NCI-H2107 treated with DMSO at 0.1 percent for 48 hours (cell line): ENCODE data around the gene ZC3HAV1L.
"Not testable (repeated sequence)": the region's sequence is repeated elsewhere in the genome, so short reads cannot be mapped to it uniquely, and the experiment has no call there.

Experiments
- DNase-seq: peaks from one replicate; lab custom pipeline; 2025; ENCODE audit not compliant: unreplicated experiment; lab: John Stamatoyannopoulos, UW

ZC3HAV1L gene

GRCh38 chr7:139022286-139022685, 13.6 kb downstream of the ZC3HAV1L start:
- no peak for DNase-seq

GRCh38 chr7:139018910-139019309, 16.9 kb downstream of the ZC3HAV1L start:
- no peak for DNase-seq

GRCh38 chr7:139016931-139017511, 18.8 kb downstream of the ZC3HAV1L start:
- peak; percentile 64 for DNase-seq

- no peak for DNase-seq
Observed at GRCh38 chr7:139011373-139011772, 24.5 kb downstream of the ZC3HAV1L start.

GRCh38 chr7:139004321-139005090, 31.3 kb downstream of the ZC3HAV1L start:
- DNase-seq = no peak

- no peak for DNase-seq
Observed at GRCh38 chr7:138999414-138999813, 36.4 kb downstream of the ZC3HAV1L start.

GRCh38 chr7:138992052-138992531, 43.8 kb downstream of the ZC3HAV1L start:
- DNase-seq = no peak

GRCh38 chr7:138987686-138988085, 48.2 kb downstream of the ZC3HAV1L start:
- DNase-seq = no peak

- no peak for DNase-seq
Observed at GRCh38 chr7:138982204-138982623, 53.6 kb downstream of the ZC3HAV1L start.

GRCh38 chr7:138981332-138982203, 54.3 kb downstream of the ZC3HAV1L start, which contains the start of gene KIAA1549:
KIAA1549 (minus strand) TSS chr7:138981389; CDS start chr7:138981269, 120 bp downstream.
- peak; percentile 35 for DNase-seq

- peak; percentile 50 for DNase-seq
Observed at GRCh38 chr7:138980563-138981291, 55.1 kb downstream of the ZC3HAV1L start.

GRCh38 chr7:138979988-138980562, 55.8 kb downstream of the ZC3HAV1L start:
- DNase-seq = no peak

GRCh38 chr7:138979226-138979979, 56.4 kb downstream of the ZC3HAV1L start:
- DNase-seq = no peak

GRCh38 chr7:138978541-138979184, 57.2 kb downstream of the ZC3HAV1L start:
- peak; percentile 21 for DNase-seq

- DNase-seq = not testable (repeated sequence)
Observed at GRCh38 chr7:138976161-138976560, 59.7 kb downstream of the ZC3HAV1L start.
